HEK293T (cell line): ENCODE results near the gene FAM236D.
"Not testable (repeated sequence)": the region's sequence is repeated elsewhere in the genome, so short reads cannot be mapped to it uniquely, and the experiment has no call there.

Experiments
- CTCF ChIA-PET: fragments of 350-600 bp; formaldehyde crosslinking; extraction: SDS; loops from one replicate; lab custom pipeline; 2021; ENCODE audit warnings: antibody characterized with exemption, inconsistent platforms; lab: Yijun Ruan, JAX
- POLR2A ChIA-PET: fragments of 350-600 bp; formaldehyde crosslinking; extraction: SDS; loops from one replicate; lab custom pipeline; 2020; ENCODE audit warnings: antibody characterized with exemption, inconsistent platforms; lab: Yijun Ruan, JAX
- DNase-seq: peaks from one replicate; pipeline ENCODE4 v3.0.0; 2012; ENCODE audit warnings: mixed read lengths; ENCODE audit errors: extremely low spot score

Gene FAM236D

DNA sequence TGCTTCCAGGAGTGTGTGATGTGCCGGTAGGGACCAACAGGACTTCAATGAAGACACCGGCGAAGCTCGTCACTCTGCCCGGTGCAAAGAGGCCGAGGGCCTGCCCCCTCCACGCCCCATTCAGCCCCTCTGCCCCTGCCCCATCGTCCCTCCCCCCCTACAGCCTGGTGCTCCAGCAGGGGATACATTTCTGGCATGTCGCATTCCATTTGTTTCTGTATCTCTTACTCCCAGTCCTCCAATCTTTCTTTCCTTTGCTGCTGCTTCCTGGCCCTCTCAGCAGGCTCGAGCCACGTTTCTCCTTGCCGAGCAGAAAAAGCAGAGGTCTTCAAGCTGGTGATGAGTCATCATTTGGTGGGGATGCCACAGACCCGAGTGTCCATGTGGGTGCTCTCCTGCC is at the start of gene FAM236D:
Gene FAM236D (minus strand): TSS at position 101 of the 400 bp plus-strand sequence. CDS start 100 bp downstream, at position 1.
- DNase-seq, POLR2A ChIA-PET, CTCF ChIA-PET: not testable (repeated sequence)

DNA sequence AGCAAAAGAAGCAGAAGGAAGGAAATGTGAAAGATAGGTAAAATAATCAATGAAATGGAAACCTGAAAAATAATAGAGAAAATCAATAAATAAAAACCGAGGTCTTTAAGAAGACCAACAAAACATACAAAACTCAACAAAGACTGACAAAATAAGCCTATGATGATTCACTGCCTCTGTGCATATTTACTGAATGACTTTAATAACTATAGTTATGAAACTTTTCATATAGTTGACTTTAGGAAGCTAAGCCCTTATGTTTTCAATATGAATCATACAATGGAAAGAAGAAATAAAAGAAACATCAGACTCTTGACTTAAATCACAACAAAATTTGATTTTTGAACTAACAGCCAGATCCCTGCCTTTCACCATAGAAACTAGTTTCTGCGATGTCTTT is 29.5 kb upstream of the FAM236D start:
- POLR2A ChIA-PET, DNase-seq, CTCF ChIA-PET: not testable (repeated sequence)

DNA sequence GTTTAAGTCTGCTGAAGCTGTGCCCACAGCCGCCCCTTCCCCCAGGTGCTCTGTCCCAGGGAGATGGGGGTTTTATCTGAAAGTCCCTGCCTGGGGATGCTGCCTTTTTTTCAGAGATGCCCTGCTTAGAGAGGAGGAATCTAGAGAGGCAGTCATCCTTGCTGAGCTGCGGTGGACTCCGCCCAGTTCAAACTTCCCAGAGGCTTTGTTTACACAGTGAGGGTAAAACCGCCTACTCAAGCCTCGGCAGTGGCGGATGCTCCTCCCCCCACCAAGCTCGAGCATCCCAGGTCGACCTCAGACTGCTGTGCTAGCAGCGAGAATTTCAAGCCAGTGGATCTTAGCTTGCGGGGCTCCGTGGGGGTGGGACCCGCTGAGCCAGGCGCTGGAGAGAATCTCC is 22.7 kb upstream of the FAM236D start:
- DNase-seq, CTCF ChIA-PET, POLR2A ChIA-PET: not testable (repeated sequence)

DNA sequence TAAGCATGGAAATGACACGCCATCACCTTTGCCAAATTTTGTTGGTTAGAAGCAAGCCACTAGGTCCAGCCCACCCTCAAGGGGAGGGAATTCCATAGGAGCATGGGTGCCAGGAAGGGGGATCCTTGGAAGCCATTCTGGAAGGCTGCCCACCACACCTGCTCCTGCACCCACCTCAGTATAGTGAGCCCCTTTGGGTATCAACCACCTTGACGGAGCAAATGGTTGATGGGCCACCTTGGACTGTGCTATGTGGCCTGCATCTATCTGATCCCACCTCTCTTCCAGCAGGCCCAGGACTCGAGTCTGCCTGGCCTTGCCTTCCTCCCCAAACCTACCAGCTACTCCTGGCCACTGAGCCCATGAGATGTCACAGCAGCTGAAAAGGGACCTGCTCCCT is 17.6 kb downstream of the FAM236D start:
- CTCF ChIA-PET, DNase-seq, POLR2A ChIA-PET: not testable (repeated sequence)

DNA sequence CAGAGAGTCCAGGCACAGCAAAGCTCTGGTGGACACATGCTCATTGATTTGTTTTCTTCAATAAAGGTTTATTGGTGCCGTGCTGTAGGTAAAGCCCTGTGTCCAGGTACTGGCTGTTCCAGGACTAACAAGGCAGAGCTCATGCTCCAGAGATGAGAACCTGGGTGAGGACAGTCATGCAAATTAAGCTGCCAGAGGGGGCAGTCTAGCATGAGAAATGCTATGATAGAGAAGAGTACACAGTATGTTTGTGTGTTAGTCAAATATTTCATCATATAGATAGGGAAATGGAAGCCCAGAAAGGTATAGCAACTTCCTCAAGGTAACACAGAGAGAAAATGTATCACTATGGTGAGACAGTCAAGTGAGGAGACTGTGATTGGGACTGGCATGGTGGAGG is 19.9 kb downstream of the FAM236D start:
- POLR2A ChIA-PET, DNase-seq, CTCF ChIA-PET: not testable (repeated sequence)

DNA sequence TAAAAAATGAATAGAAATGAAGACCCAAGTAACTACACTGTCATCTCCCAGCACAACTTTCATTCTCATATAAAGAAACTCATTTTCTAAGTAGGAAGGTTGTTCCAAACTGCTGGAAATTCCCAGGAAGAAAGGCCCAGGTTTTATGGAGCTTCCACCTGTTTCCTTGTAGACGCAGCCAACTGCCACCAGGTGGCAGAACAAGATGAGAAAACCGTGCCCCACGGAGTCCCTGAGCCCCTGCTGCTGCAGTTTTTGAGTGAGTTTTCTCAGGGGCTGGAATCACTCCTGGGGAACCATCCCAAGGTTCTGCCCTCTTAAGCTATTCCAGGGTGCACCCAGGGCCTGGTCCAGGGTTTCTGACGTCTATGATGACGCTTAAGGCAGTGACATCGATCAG is 24.0 kb downstream of the FAM236D start:
- DNase-seq, POLR2A ChIA-PET, CTCF ChIA-PET: not testable (repeated sequence)

DNA sequence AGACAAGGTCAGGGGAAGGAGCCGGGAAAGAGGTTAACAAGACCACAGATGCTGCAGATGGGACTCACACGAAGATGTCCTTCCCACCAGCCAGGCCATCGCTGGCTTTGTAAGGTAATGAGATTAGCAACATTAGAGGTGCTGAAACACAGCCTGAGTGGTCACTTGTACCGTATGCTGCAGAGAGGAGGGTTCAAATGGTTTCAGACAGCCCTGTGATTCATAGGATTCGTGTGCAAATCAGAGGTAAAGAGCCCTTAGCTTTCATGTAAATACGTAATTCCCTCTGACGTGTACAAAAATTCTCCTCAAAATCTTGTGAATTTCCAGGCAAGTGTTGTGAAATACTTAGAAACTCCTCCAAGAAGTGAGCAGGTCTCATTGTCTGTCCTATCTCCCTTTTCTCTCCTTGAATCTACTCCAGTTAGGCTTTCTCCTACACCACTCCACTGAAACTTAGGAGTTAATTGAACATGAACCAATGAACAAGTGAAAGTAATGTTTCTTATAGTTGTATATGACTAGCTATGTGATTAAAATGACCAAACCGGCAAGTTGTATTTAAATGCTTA is 24.6 kb downstream of the FAM236D start:
- DNase-seq, result not testable (repeated sequence)

DNA sequence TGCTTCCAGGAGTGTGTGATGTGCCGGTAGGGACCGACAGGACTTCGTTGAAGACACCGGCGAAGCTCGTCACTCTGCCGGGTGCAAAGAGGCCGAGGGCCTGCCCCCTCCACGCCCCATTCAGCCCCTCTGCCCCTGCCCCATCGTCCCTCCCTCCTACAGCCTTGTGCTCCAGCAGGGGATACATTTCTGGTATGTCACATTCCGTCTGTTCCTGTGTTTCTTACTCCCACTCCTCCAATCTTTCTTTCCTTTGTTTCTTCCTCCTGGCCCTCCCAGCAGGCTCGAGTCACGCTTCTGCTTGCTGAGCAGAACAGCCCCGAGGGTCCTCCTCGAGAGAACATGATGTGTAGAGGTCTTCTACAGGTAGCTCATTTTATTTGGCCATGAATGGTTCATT is 25.4 kb downstream of the FAM236D start, which contains the start of gene FAM236B:
Gene FAM236B (minus strand): TSS at position 101 of the 400 bp plus-strand sequence. CDS start 100 bp downstream, at position 1.
- DNase-seq, POLR2A ChIA-PET, CTCF ChIA-PET: not testable (repeated sequence)

More for the DNA sequence above, 24.6 kb downstream of the FAM236D start:
- POLR2A ChIA-PET, CTCF ChIA-PET: not testable (repeated sequence)

DNA sequence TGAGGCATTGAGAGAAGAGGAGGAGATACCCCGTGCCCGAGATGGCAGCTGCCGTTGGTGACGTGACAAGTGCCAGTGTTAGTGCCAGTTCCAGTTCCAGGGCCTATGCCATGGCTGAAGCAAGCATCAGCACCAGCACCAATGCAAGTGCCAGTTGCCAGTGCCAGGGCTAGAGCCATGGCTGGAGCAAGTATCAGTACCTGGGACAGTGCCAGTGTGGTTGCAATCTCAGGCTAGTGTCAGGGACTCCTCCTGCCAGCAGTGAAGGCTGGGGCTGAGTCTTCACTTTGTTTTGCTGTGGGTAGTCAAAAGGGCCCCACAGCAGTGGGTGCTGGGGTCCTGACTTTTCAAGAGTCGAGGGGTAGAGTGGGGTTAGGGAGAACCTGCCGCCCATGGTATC is 29.9 kb downstream of the FAM236D start:
- CTCF ChIA-PET, DNase-seq, POLR2A ChIA-PET: not testable (repeated sequence)

DNA sequence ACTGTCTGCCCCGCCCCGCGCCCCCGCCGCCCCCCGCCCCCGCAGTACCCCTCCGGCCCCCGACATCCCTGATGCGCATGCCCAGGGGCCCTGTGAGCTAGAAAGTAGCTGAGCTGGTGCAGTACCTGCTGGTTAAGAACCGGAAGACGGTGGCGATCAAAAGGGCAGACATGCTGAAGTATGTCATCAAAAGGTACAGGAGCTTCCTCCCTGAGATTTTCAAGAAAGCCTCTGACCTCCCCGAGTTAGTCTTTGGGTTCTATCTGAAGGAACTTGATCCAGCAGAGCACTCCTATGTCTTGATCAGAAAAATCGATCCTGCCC is 30.6 kb downstream of the FAM236D start:
- DNase-seq, CTCF ChIA-PET, POLR2A ChIA-PET: not testable (repeated sequence)

DNA sequence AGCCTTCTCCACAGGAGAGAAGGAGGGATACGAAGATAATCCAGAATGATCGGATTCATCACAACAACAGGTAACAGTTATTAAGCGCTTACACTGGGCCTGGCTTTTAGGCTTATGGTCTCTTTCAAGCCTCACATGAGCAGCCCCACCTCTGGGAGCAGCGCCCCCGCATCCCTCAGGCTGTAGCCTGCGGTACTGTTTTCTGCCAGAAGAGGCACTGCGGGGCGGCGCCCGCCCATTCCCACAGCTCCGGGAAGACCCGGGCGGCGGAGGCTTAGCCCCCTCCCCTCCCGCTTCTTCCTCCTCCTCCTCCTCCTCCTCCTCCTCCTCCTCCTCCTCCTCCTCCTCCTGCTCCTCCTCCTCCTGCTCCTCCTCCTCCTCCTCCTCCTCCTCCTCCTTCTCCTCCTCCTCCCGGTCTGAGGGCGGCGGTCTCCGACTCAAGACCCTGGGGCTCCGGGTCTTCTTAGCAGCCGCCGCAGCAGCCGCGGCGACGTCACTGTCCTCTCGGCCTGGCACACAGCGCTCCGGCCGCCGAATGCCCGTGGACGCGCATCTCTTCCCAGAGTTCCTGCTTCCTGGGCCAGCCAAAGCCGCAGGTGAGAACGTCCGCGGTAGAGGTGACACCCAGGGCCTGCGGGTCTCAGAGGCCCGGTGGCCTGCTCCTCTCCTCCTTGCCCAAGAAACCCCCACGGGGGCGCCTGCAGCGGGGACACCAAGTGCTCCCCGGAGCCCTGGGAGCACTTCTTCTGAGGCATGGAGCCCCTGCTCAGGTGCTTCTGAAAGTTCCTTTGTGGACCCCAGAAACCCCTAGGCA is 31.1 kb downstream of the FAM236D start, which contains the start of gene DMRTC1B:
Gene DMRTC1B (plus strand): TSS at position 238 of the 814 bp plus-strand sequence. CDS start 68,246 bp downstream, outside the sequence.
- POLR2A ChIA-PET, CTCF ChIA-PET, DNase-seq: not testable (repeated sequence)

DNA sequence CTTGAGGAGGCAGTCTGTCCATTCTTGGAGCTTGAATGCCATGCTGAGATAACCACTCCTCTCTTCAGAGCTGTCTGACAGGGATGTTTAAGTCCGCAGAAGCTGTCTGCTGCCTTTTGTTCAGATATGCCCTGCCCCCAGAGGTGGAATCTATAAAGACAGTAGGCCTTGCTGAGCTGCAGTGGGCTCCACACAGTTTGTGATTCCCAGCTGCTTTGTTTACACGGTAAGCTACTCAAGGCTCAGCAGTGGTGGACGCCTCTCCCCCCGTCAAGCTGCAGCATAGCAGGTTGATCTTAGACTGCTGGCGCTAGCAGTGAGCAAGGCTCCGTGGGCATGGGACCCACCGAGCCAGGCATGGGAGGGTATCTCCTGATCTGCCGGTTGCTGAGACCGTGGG is 47.6 kb downstream of the FAM236D start:
- POLR2A ChIA-PET, CTCF ChIA-PET, DNase-seq: not testable (repeated sequence)
